PC-9 (cell line): ENCODE results near the gene ATE1. TPM values are rescaled to one million over a fixed set of nuclear protein-coding genes. Genes with fewer than 3 reads are reported as not detected.
"Not testable (repeated sequence)": the region's sequence is repeated elsewhere in the genome, so short reads cannot be mapped to it uniquely, and the experiment has no call there.

ENCODE experiments used
- BruUV-seq: library from RNA; stranded (reverse); fragments of 400-500 nt; replicated peaks from 2 replicates; lab custom pipeline; 2021; lab: Mats Ljungman, UMichigan
- CTCF ChIA-PET: fragments of 300-600 bp; sonication (Branson Sonifier 250); formaldehyde crosslinking; loops from one replicate; lab custom pipeline; 2022; ENCODE audit warnings: antibody characterized with exemption; lab: Charles Lee
- POLR2A ChIA-PET: fragments of 300-600 bp; sonication (Branson Sonifier 250); formaldehyde crosslinking; loops from one replicate; lab custom pipeline; 2022; ENCODE audit warnings: antibody characterized with exemption; ENCODE audit not compliant: unreplicated experiment; lab: Charles Lee
- DNase-seq, 2 experiments: peaks; one replicate each; pipeline versions ENCODE4 v3.0.0 to v3.0.0-alpha.2; 2015 to 2022; ENCODE audit warnings: mixed read lengths in 1 of 2
- H2AFZ ChIP-seq: fragments of 200-600 bp; sonication (generic); 2 replicates; pipeline ENCODE4 v1.8.1; 2017; ENCODE audit warnings: antibody characterized with exemption
- H3F3A ChIP-seq: fragments of 200-600 bp; sonication (generic); 2 replicates; pipeline ENCODE4 v1.8.1; 2017; ENCODE audit warnings: antibody characterized with exemption, mild to moderate bottlenecking, low read depth; ENCODE audit not compliant: insufficient read depth
- H3K27ac ChIP-seq: fragments of 200-600 bp; sonication (generic); 2 replicates; pipeline ENCODE4 v1.6.1; 2016; ENCODE audit warnings: mixed run types
- H3K27me3 ChIP-seq: fragments of 200-600 bp; sonication (generic); 2 replicates; pipeline ENCODE4 v1.6.1; 2016; ENCODE audit warnings: low read depth, mixed run types; ENCODE audit not compliant: insufficient read depth
- H3K36me3 ChIP-seq: fragments of 200-600 bp; sonication (generic); 2 replicates; pipeline ENCODE4 v1.6.1; 2016; ENCODE audit warnings: low read depth, mixed run types
- H3K4me1 ChIP-seq: fragments of 200-600 bp; sonication (generic); replicated peaks from 2 replicates; pipeline ENCODE4 v1.6.1; 2016; ENCODE audit warnings: mixed run types; ENCODE audit not compliant: insufficient read depth
- H3K4me2 ChIP-seq: fragments of 200-600 bp; sonication (generic); 2 replicates; pipeline ENCODE4 v1.6.1; 2017; ENCODE audit warnings: mixed run types
- H3K4me3 ChIP-seq: fragments of 200-600 bp; sonication (generic); 2 replicates; pipeline ENCODE4 v1.6.1; 2016; ENCODE audit warnings: mixed run types
- H3K79me2 ChIP-seq: fragments of 200-600 bp; sonication (generic); 2 replicates; pipeline ENCODE4 v1.6.1; 2017; ENCODE audit warnings: low read depth, mixed run types
- H3K9me2 ChIP-seq: fragments of 200-600 bp; sonication (generic); 2 replicates; pipeline ENCODE4 v1.8.1; 2017; ENCODE audit warnings: mild to moderate bottlenecking; ENCODE audit not compliant: insufficient read depth
- H3K9me3 ChIP-seq: fragments of 200-600 bp; sonication (generic); 2 replicates; pipeline ENCODE4 v1.8.1; 2016; ENCODE audit warnings: low read depth; ENCODE audit not compliant: insufficient read depth
- H4K20me1 ChIP-seq: fragments of 200-600 bp; sonication (generic); 2 replicates; pipeline ENCODE4 v1.8.1; 2017; ENCODE audit not compliant: insufficient read depth
- EZH2 ChIP-seq: fragments of 200-600 bp; sonication (generic); IDR thresholded peaks from 2 replicates; pipeline ENCODE4 v1.8.0; 2017; ENCODE audit warnings: antibody characterized with exemption, low read depth
- intact Hi-C: fragments of 100-400 bp; cut with micrococcal nuclease; formaldehyde crosslinking; loops from one replicate; pipeline ENCODE4 v1.10.0; 2022; ENCODE audit not compliant: unreplicated experiment
- total RNA-seq: library from RNA; stranded (reverse); gene quantifications from 2 replicates; pipeline ENCODE4 v1.2.3, GENCODE V29; 2021
- TF ChIP-seq, protein P1 (sequence below): fragments of 200-600 bp; sonication (generic); conservative IDR thresholded peaks from 2 replicates; pipeline ENCODE4 v1.6.1; 2017; ENCODE audit warnings: mixed run types, antibody characterized with exemption, mild to moderate bottlenecking, moderate library complexity

ATE1 gene
- total RNA-seq, 1 experiment from 2014 or later, result 14.8 TPM

DNA sequence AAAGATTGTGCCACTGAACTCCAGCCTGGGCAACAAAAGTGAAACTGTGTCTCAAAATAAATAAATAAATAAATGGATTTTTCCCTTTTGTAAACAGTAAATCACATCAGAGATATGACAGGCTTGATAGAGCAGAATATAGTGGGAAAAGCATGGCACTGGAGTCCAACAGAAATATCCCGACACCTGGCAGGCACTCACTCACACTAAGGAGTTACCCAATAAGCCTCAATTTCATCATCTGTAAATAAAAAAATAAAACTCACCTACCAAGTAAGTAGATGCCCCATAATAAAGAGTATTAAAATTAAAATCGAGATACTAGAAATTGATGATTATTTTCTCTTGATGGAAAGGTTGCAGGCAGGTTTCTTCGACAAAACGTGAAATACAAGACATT, 1.7 kb downstream of the ATE1 start:
- BruUV-seq, result no TSS peak
- TF ChIP-seq EZH2, result no peak
- TF ChIP-seq, protein P1, sequence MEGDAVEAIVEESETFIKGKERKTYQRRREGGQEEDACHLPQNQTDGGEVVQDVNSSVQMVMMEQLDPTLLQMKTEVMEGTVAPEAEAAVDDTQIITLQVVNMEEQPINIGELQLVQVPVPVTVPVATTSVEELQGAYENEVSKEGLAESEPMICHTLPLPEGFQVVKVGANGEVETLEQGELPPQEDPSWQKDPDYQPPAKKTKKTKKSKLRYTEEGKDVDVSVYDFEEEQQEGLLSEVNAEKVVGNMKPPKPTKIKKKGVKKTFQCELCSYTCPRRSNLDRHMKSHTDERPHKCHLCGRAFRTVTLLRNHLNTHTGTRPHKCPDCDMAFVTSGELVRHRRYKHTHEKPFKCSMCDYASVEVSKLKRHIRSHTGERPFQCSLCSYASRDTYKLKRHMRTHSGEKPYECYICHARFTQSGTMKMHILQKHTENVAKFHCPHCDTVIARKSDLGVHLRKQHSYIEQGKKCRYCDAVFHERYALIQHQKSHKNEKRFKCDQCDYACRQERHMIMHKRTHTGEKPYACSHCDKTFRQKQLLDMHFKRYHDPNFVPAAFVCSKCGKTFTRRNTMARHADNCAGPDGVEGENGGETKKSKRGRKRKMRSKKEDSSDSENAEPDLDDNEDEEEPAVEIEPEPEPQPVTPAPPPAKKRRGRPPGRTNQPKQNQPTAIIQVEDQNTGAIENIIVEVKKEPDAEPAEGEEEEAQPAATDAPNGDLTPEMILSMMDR, result no peak
- no peak overlapping the region for H2AFZ ChIP-seq
- no peak for DNase-seq
- no peaks in the 10 kb centered on the region for H3K9me3 ChIP-seq
- H3K4me1 ChIP-seq, result 0 out of 2 replicates have a peak, but pooled peaks cover 5% of the 10 kb centered on the region
- intact Hi-C loops, result loop anchor here (5.0 kb wide), 2 partner anchors 126 to 186 kb away; no protein-coding TSS in a partner anchor
- peak overlapping the region; percentile 87 for H3K4me2 ChIP-seq
- H3K27ac ChIP-seq, result peak overlapping the region; percentile 82; the same call in 1 of the 2 replicates
- H3K9me2 ChIP-seq, result no peaks in the 10 kb centered on the region
- H3K36me3 ChIP-seq, result no peaks in the 10 kb centered on the region
- peaks cover 33% of the 10 kb centered on the region for H3K79me2 ChIP-seq
- peak overlapping the region; percentile 73; the same call in 1 of the 2 replicates for H3K4me3 ChIP-seq
- ChIA-PET POLR2A (no interaction called here), CTCF (no interaction called here)
- no peaks in the 10 kb centered on the region for H4K20me1 ChIP-seq
- no peaks in the 10 kb centered on the region for H3K27me3 ChIP-seq
- H3F3A ChIP-seq, result no peaks in the 10 kb centered on the region; the same call in 1 of the 2 replicates

DNA sequence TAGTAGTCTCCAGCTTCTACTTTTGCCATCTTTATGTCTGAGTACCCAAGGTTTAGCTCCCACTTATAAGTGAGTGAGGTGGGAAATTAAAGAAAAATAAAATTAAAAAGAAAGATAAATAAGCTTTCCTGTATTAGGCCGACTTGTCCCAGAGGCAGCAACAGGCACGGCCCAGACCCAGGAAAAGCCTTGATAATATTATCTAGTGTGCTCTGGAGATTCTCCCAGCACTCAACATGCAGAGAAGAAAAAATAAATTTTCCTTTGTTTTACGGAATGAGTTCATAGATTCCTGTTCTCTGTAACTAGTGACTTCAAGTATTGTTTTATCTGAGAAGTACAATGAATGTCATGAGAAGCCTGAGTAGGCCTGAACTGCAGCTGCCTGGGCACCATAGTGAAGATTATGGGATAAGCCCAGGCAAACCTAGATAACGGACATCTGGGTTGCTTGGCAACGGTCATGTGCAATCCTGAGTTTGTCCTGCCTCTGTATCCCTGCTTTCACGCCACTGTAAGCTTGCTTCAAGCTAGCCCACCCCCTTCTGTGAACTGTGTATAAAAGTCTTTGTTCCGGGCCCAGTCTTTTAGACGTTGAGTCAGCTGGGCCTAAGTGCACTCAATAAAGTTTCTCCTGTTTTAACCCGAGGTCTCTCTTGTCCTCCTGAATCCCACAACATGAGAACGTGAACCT, 6.4 kb downstream of the ATE1 start:
- intact Hi-C loops, result no loop called here
- ChIA-PET POLR2A (no interaction called here), CTCF (interaction anchor here (0.6 kb wide), 1 partner anchor 395 kb away, joined by 3 read pairs; no protein-coding TSS in a partner anchor)
- Histone ChIP-seq H3K79me2 (peaks cover 18% of the 10 kb centered on the region), H3F3A (no peaks in the 10 kb centered on the region), H3K27ac (no peak overlapping the region), H3K27me3 (no peaks in the 10 kb centered on the region), H2AFZ (no peak overlapping the region), H4K20me1 (no peaks in the 10 kb centered on the region), H3K4me1 (0 out of 2 replicates have a peak, but pooled peaks cover 4% of the 10 kb centered on the region), H3K9me3 (no peaks in the 10 kb centered on the region), H3K4me3 (no peak overlapping the region), H3K9me2 (no peaks in the 10 kb centered on the region), H3K4me2 (no peak overlapping the region), H3K36me3 (no peaks in the 10 kb centered on the region)
- no TSS peak for BruUV-seq
- DNase-seq, result no peak
- TF ChIP-seq, protein P1, result no peak
- no peak for TF ChIP-seq EZH2

DNA sequence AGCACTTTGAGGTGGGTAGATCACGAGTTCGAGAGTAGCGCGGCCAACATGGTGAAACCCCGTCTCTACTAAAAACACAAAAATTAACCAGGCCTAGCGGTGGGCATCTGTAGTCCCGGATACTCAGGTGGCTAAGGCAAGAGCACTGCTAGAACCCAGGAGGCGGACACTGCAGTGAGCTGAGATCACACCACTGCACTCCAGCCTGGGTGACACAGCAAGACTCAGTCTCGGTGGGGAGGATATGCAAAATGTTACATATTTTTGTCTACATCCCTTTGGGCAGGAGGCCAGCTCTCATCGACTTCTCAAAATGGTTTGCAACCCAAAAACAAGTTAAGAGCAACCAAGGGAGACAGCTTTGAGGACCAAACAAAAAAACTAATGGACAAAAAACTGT, 8.2 kb downstream of the ATE1 start:
- BruUV-seq, result no TSS peak
- intact Hi-C loops, result no loop called here

DNA sequence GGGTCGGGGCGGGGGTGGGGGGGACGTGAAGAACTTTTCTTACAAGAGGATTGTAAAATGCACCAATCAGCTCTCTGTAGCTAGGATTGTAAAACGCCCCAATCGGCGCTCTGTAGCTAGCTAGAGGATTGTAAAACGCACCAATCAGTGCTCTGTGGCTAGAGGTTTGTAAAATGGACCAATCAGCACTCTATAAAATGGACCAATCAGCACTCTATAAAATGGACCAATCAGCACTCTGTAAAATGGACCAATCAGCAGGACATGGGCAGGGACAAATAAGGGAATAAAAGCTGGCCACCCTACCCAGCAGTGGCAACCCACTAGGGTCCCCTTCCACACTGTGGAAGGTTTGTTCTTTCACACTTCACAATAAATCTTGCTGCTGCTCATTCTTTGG, 9.0 kb downstream of the ATE1 start:
- intact Hi-C loops, H2AFZ ChIP-seq, H3K27ac ChIP-seq, H3K36me3 ChIP-seq, H3K4me3 ChIP-seq, H3K9me2 ChIP-seq, H3K4me1 ChIP-seq, H3K9me3 ChIP-seq, DNase-seq, H3K27me3 ChIP-seq, CTCF ChIA-PET, H3K79me2 ChIP-seq, BruUV-seq, POLR2A ChIA-PET, H4K20me1 ChIP-seq, H3K4me2 ChIP-seq, H3F3A ChIP-seq: not testable (repeated sequence)

More for the DNA sequence above, 8.2 kb downstream of the ATE1 start:
- Histone ChIP-seq H3K4me3 (no peak overlapping the region), H3K9me2 (no peaks in the 10 kb centered on the region), H2AFZ (no peak overlapping the region), H3K79me2 (peaks cover under 1% of the 10 kb centered on the region; the same call in 1 of the 2 replicates), H3K36me3 (no peaks in the 10 kb centered on the region), H3K4me1 (no peaks in the 10 kb centered on the region), H3K9me3 (no peaks in the 10 kb centered on the region), H3F3A (no peaks in the 10 kb centered on the region), H3K27me3 (no peaks in the 10 kb centered on the region), H3K4me2 (no peak overlapping the region), H3K27ac (no peak overlapping the region), H4K20me1 (no peaks in the 10 kb centered on the region)
- no peak for DNase-seq
- POLR2A ChIA-PET, result no interaction called here
- CTCF ChIA-PET, result no interaction called here
- TF ChIP-seq EZH2, result no peak
- TF ChIP-seq, protein P1, result no peak
